B cell (primary cell): ENCODE measurements around the gene STX1B. TPM values are rescaled to one million over a fixed set of nuclear protein-coding genes. Genes with fewer than 3 reads are reported as not detected.

Experiments
- ATAC-seq: fragments of 200-7000 bp; cut with Tn5 transposase; one replicate; pipeline ENCODE4 v1.10.0; 2021; ENCODE audit warnings: low read depth, mild to moderate bottlenecking, moderate number of reproducible peaks, moderate library complexity
- CTCF ChIA-PET: fragments of 350-600 bp; sonication (Branson Sonifier 250); formaldehyde crosslinking; loops from one replicate; lab custom pipeline; 2021; ENCODE audit warnings: antibody characterized with exemption, inconsistent platforms; lab: Charles Lee
- POLR2A ChIA-PET: fragments of 350-600 bp; sonication (Branson Sonifier 250); formaldehyde crosslinking; loops from one replicate; lab custom pipeline; 2021; ENCODE audit warnings: antibody characterized with exemption; lab: Charles Lee
- DNase-seq: peaks from one replicate; pipeline ENCODE4 v3.0.0; 2013
- H2AFZ ChIP-seq: 2 replicates; pipeline ENCODE4 v1.6.1; 2012; ENCODE audit warnings: mild to moderate bottlenecking, low read depth, low read length; ENCODE audit not compliant: insufficient read depth, poor library complexity, severe bottlenecking
- H3K27ac ChIP-seq, 2 donors: 1 replicate in 1 of 2; 2 replicates in 1 of 2; pipeline ENCODE4 v1.5.1; 2012 to 2013; ENCODE audit warnings: low read length in 2 of 2, mild to moderate bottlenecking in 2 of 2, moderate library complexity in 1 of 2
- H3K27me3 ChIP-seq, 4 experiments: fragments of 200-600 bp in 1 of 4; sonication (generic) in 1 of 4; replicated peaks in 1 of 4; 1 replicate in 2 of 4; 2 replicates in 2 of 4; pipeline versions ENCODE4 v1.6.1 to v1.7.0; 2013 to 2016; ENCODE audit warnings: low read length in 3 of 4, mild to moderate bottlenecking in 2 of 4, mixed read lengths in 1 of 4, moderate library complexity in 1 of 4; ENCODE audit not compliant: insufficient read depth in 4 of 4, control insufficient read depth in 3 of 4; ENCODE audit errors: control extremely low read depth in 1 of 4
- H3K36me3 ChIP-seq, 2 experiments: replicated peaks in 1 of 2; 1 replicate in 1 of 2; 2 replicates in 1 of 2; pipeline versions ENCODE4 v1.6.1 to v1.7.1; 2013; ENCODE audit warnings: low read length in 1 of 2; ENCODE audit not compliant: insufficient read depth in 2 of 2, control insufficient read depth in 1 of 2; ENCODE audit errors: control extremely low read depth in 1 of 2, extremely low read depth in 1 of 2
- H3K4me1 ChIP-seq, 2 donors: fragments of 200-600 bp in 1 of 2; sonication (generic) in 1 of 2; 1 replicate in 1 of 2; 2 replicates in 1 of 2; pipeline versions ENCODE4 v1.5.1 to v1.6.1; 2013 to 2017; ENCODE audit warnings: low read length in 2 of 2; ENCODE audit not compliant: control insufficient read depth in 2 of 2, insufficient read depth in 2 of 2
- H3K4me2 ChIP-seq: replicated peaks from 2 replicates; pipeline ENCODE3; 2012; ENCODE audit warnings: mild to moderate bottlenecking, low read depth, low read length; ENCODE audit not compliant: poor library complexity, severe bottlenecking
- H3K4me3 ChIP-seq, 5 experiments: fragments of 200-600 bp in 1 of 5; sonication (generic) in 1 of 5; 1 replicate in 3 of 5; 2 replicates in 2 of 5; pipeline versions ENCODE4 v1.5.1 to v1.7.0; 2011 to 2016; ENCODE audit warnings: low read length in 4 of 5, mild to moderate bottlenecking in 4 of 5, low read depth in 2 of 5, control low read depth in 1 of 5, moderate library complexity in 1 of 5; ENCODE audit not compliant: insufficient read depth in 1 of 5; ENCODE audit errors: control extremely low read depth in 1 of 5, extremely low read depth in 1 of 5
- H3K79me2 ChIP-seq: fragments of 200-600 bp; sonication (generic); one replicate; pipeline ENCODE4 v1.6.0; 2016; ENCODE audit warnings: low read length; ENCODE audit not compliant: control insufficient read depth, insufficient read depth
- H3K9ac ChIP-seq: fragments of 200-600 bp; sonication (generic); 2 replicates; pipeline ENCODE4 v1.6.1; 2017; ENCODE audit warnings: mild to moderate bottlenecking, low read length, moderate library complexity
- H3K9me3 ChIP-seq, 3 donors: one replicate each; pipeline versions ENCODE4 v1.6.1 to v1.7.1; 2013; ENCODE audit warnings: low read length in 2 of 3; ENCODE audit not compliant: control insufficient read depth in 2 of 3, insufficient read depth in 1 of 3; ENCODE audit errors: control extremely low read depth in 1 of 3
- H4K20me1 ChIP-seq: 2 replicates; pipeline ENCODE4 v1.6.0; 2012; ENCODE audit warnings: mild to moderate bottlenecking, low read length; ENCODE audit not compliant: insufficient read depth, control insufficient read depth, poor library complexity, severe bottlenecking
- H3K27ac Mint-ChIP-seq: one replicate; pipeline ENCODE4 v1.8.0; 2021; ENCODE audit warnings: mixed read lengths
- H3K27me3 Mint-ChIP-seq: one replicate; pipeline ENCODE4 v1.8.0; 2021; ENCODE audit warnings: mixed read lengths
- H3K4me1 Mint-ChIP-seq: one replicate; pipeline ENCODE4 v1.8.0; 2021; ENCODE audit warnings: mixed read lengths
- H3K4me3 Mint-ChIP-seq: one replicate; pipeline ENCODE4 v1.8.0; 2021; ENCODE audit warnings: mixed read lengths
- H3K9me3 Mint-ChIP-seq: one replicate; pipeline ENCODE4 v1.8.0; 2022; ENCODE audit warnings: mixed read lengths; ENCODE audit not compliant: insufficient read depth
- CTCF ChIP-seq: fragments of 200-600 bp; IDR thresholded peaks from one replicate; pipeline ENCODE4 v1.8.0; 2022; ENCODE audit warnings: antibody characterized with exemption, mild to moderate bottlenecking
- EZH2 ChIP-seq: IDR thresholded peaks from 2 replicates; pipeline ENCODE4 v1.6.1; 2012; ENCODE audit warnings: borderline replicate concordance, low read depth, mild to moderate bottlenecking, moderate library complexity, low read length; ENCODE audit not compliant: insufficient read depth, poor library complexity, severe bottlenecking
- WGBS: methylation state at CpG from one replicate; pipeline ENCODE4 v1.1.5; 2013; ENCODE audit warnings: missing lambda C conversion rate; ENCODE audit not compliant: insufficient coverage; 5-methylcytosine and 5-hydroxymethylcytosine counted together
- intact Hi-C: fragments of 100-400 bp; cut with micrococcal nuclease; formaldehyde crosslinking; loops from one replicate; pipeline ENCODE4 v1.10.0; 2022
- polyA plus RNA-seq: library from polyadenylated mRNA; depleted of rRNA; stranded (reverse); fragments of >200 nt; gene quantifications from 2 replicates; pipeline ENCODE4 v1.2.3, GENCODE V29; 2012
- total RNA-seq, 2 donors: library from RNA; stranded (reverse); fragments of 120-200 nt in 1 of 2; gene quantifications; 1 replicate in 1 of 2; 2 replicates in 1 of 2; pipeline versions ENCODE4 v1.2.3 to v1.2.4, GENCODE V29; 2013 to 2022

The STX1B gene
- total and polyA plus RNA-seq, 2 donors (not counting 1 experiment from before 2014, with no cell fraction given): 2.1 to 2.2 TPM

GRCh38 chr16:31023252-31023602 is 12.8 kb upstream of the STX1B start:
- Histone ChIP-seq H3K9ac (no peak overlapping the region), H3K27me3 (no peaks in the 10 kb centered on the region), H3K27ac (no peak overlapping the region), H3K4me3 (no peak overlapping the region), H3K79me2 (no peaks in the 10 kb centered on the region), H3K4me2 (no peak overlapping the region), H3K9me3 (no peaks in the 10 kb centered on the region), H4K20me1 (no peaks in the 10 kb centered on the region), H3K36me3 (no peaks in the 10 kb centered on the region), H2AFZ (no peak overlapping the region), H3K4me1 (no peaks in the 10 kb centered on the region)
- intact Hi-C loops: no loop called here
- H3K27me3 Mint-ChIP-seq: peaks cover under 1% of the 10 kb centered on the region
- no peak overlapping the region for H3K27ac Mint-ChIP-seq
- WGBS: 100% methylated on average over 1 of the region's 4 CpGs
- no peaks in the 10 kb centered on the region for H3K4me1 Mint-ChIP-seq
- no peaks in the 10 kb centered on the region for H3K9me3 Mint-ChIP-seq
- no peak overlapping the region for H3K4me3 Mint-ChIP-seq
- no peak for DNase-seq
- ATAC-seq: no peak
- CTCF ChIA-PET: interaction anchor here (1.1 kb wide), 1 partner anchor 119 kb away, joined by 3 read pairs; no protein-coding TSS in a partner anchor
- POLR2A ChIA-PET: interaction anchor here (0.6 kb wide), 1 partner anchor 19 kb away, joined by 3 read pairs; no protein-coding TSS in a partner anchor
- TF ChIP-seq EZH2 (no peak), CTCF (no peak)

DNA sequence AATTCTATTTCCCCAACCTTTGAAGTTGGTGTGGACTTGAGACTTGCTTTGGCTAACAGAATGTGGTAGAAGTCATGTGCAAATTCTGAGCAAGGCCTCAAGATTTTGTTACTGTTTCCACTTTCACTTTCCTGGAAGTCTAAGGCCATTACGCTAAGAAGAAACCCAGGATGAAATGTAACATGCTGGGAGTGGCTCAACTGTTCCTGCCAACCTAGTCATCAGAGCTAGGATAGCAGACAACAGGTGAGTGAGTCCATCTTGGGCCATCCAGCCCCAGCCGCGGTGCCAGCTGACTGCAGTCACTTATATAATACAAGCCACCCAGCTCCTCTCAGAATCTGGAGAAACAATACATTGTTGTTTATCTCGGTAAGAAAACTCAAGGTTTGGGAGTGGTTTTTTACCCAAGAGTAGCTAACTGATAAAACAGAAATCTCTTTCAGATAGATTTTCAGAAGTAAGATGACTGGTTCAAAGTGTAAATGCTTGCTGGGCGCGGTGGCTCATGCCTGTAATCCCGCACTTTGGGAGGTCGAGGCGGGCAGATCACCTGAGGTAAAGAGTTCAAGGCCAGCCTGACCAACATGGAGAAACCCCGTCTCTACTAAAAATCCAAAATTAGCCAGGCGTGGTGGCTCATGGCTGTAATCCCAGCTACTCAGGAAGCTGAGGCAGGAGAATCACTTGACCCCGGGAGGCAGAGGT is 12.3 kb upstream of the STX1B start:
- Histone ChIP-seq H3K36me3 (no peaks in the 10 kb centered on the region), H3K27ac (no peak overlapping the region), H3K79me2 (no peaks in the 10 kb centered on the region), H4K20me1 (no peaks in the 10 kb centered on the region), H3K4me2 (no peak overlapping the region), H3K4me1 (no peaks in the 10 kb centered on the region), H3K9ac (no peak overlapping the region), H2AFZ (no peak overlapping the region), H3K9me3 (no peaks in the 10 kb centered on the region), H3K4me3 (no peak overlapping the region), H3K27me3 (no peaks in the 10 kb centered on the region)
- intact Hi-C loops: no loop called here
- 88% methylated on average over 8 of the region's 12 CpGs for WGBS
- Mint-ChIP-seq H3K9me3 (no peaks in the 10 kb centered on the region), H3K27me3 (peaks cover 3% of the 10 kb centered on the region), H3K27ac (no peak overlapping the region), H3K4me3 (no peak overlapping the region), H3K4me1 (no peaks in the 10 kb centered on the region)
- no peak for TF ChIP-seq CTCF
- TF ChIP-seq EZH2: no peak
- DNase-seq: no peak
- ChIA-PET CTCF (interaction anchor here (1.1 kb wide), 1 partner anchor 120 kb away, joined by 3 read pairs; no protein-coding TSS in a partner anchor), POLR2A (no interaction called here)
- no peak for ATAC-seq
